ENCODE results near the gene GPC5.

GPC5 gene

DNA sequence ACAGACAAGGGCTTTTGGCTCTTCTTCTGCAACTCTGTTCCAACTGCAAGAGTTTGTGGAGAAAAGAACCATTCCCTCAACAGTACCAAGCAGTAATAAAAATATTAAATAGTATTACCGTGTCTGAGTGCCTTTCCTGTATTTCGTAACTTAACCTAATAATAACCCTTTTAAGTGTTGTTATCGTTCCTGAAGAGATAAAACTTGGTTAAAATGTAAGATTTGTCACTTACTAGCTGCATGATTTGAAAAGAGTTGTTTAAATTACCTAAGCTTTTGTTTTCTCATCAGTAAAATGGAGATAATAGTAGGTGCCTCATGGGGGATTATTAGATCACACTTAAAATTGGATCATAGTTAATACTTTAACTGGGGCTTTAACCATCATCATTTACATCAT lies 447.2 kb downstream of the GPC5 start:
- TF ChIP-seq, protein P1, sequence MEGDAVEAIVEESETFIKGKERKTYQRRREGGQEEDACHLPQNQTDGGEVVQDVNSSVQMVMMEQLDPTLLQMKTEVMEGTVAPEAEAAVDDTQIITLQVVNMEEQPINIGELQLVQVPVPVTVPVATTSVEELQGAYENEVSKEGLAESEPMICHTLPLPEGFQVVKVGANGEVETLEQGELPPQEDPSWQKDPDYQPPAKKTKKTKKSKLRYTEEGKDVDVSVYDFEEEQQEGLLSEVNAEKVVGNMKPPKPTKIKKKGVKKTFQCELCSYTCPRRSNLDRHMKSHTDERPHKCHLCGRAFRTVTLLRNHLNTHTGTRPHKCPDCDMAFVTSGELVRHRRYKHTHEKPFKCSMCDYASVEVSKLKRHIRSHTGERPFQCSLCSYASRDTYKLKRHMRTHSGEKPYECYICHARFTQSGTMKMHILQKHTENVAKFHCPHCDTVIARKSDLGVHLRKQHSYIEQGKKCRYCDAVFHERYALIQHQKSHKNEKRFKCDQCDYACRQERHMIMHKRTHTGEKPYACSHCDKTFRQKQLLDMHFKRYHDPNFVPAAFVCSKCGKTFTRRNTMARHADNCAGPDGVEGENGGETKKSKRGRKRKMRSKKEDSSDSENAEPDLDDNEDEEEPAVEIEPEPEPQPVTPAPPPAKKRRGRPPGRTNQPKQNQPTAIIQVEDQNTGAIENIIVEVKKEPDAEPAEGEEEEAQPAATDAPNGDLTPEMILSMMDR (IDR thresholded peaks at IDR 0.05; ENCODE audit: low read depth, low read length), result no peak
- no peak overlapping the region for H3K4me3 ChIP-seq (ENCODE audit: low read depth, low read length)
- no peak for DNase-seq (ENCODE audit: low read depth, low spot score)
- in situ Hi-C loops (cut with HindIII; ENCODE audit: low sequenced_read_pairs), result no loop called here

DNA sequence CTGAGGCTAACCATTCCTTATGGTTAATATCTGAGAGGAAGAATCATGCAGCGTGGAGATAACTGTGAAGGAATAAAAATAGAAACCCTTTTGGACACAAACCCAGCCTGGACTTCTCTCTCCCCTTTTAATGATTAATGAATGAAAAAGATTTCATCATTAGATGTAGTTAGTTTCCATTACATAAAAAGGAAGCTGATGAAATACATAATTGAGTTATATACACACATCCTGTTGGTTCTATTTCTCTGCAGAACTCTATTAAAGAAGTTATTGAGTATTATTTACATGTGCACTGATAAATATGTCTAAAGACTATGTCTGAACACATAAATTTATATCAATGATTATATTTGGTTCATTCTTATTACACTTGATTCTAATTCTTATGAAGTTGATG lies 465.3 kb downstream of the GPC5 start:
- DNase-seq (ENCODE audit: low read depth, low spot score), result no peak
- in situ Hi-C loops (cut with HindIII; ENCODE audit: low sequenced_read_pairs), result no loop called here
- TF ChIP-seq, protein P1 (IDR thresholded peaks at IDR 0.05; ENCODE audit: low read depth, low read length), result no peak
- H3K4me3 ChIP-seq (ENCODE audit: low read depth, low read length), result no peak overlapping the region

DNA sequence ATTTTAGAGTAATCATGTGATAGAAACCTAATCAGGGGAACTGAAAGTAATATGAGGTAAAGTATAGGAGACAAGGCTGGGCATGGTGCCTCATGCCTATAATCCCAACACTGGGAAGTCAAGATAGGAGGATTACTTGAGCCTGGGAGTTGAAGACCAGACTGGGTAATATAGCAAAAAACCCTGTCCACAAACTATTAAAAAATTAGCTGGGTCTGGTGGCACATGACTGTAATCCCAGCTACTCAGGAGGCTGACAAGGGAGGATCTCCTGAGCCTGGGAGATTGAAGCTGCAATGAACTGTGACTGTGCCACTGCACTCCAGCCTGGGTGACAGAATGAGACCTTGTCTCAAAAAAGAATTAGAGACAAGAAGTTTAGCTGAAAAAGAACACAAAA lies 469.9 kb downstream of the GPC5 start:
- in situ Hi-C loops (cut with HindIII; ENCODE audit: low sequenced_read_pairs), result no loop called here
- TF ChIP-seq, protein P1 (IDR thresholded peaks at IDR 0.05; ENCODE audit: low read depth, low read length), result no peak

DNA sequence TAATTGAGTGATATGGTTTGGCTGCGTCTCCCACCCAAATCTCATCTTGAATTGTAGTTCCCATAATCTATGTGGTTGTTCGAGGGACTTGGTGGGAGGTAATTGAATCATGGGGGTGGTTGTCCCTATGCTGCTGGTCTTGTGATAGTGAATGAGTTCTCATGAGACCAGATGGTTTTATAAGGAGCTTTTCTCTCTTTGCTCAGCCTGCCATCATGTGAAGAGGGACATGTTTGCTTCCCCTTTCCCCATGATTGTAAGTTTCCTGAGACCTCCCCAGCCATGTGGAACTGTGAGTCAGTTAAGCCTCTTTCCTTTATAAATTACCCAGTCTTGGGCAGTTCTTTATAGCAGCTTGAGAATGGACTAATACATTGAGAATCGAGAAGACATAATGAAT lies 480.1 kb downstream of the GPC5 start:
- in situ Hi-C loops (cut with HindIII; ENCODE audit: low sequenced_read_pairs), result no loop called here

More for the DNA sequence above, 469.9 kb downstream of the GPC5 start:
- no peak for DNase-seq (ENCODE audit: low read depth, low spot score)
- H3K4me3 ChIP-seq (ENCODE audit: low read depth, low read length), result no peak overlapping the region

DNA sequence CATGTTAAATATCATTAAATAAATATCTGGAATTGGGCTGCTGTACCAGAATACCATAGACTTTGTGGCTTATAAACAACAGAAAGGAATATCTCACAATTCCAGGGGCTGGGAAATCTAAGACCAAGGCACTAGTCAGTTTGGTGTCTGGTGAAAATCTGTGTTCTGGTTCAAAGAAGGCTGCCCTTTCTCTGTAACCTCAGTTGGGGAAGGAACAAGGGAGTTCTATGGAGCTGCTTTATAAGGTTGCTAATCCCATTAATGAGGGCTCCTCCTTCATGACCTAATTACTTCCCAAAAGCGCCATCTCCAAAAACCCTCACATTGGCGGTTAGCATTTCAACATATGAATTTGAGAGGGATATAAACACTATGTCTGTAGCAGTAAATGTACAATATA lies 480.9 kb downstream of the GPC5 start:
- TF ChIP-seq, protein P1 (IDR thresholded peaks at IDR 0.05; ENCODE audit: low read depth, low read length), result no peak
- no peak overlapping the region for H3K4me3 ChIP-seq (ENCODE audit: low read depth, low read length)
- DNase-seq (ENCODE audit: low read depth, low spot score), result no peak
- in situ Hi-C loops (cut with HindIII; ENCODE audit: low sequenced_read_pairs), result no loop called here

More for the DNA sequence above, 480.1 kb downstream of the GPC5 start:
- TF ChIP-seq, protein P1 (IDR thresholded peaks at IDR 0.05; ENCODE audit: low read depth, low read length), result no peak
- no peak overlapping the region for H3K4me3 ChIP-seq (ENCODE audit: low read depth, low read length)
- no peak for DNase-seq (ENCODE audit: low read depth, low spot score)

DNA sequence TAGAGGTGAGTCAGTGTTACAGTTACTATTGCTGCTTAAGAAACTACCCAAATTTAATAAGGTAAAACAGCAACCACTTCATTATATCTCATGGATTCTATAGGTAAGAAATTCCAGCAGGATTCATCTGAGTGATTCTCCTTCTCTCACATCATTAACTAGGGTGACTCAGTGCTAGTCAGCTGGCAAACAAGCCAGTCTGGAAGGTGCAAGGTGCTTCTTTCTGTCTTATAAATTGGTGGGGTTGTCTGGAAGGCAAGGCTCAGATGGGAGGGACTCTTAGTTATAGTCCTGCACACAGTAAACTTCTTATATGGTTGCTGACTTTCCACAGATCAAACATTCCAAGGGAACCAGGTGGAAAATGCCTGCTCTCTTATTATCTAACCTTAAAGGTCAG lies 484.5 kb downstream of the GPC5 start:
- no peak overlapping the region for H3K4me3 ChIP-seq (ENCODE audit: low read depth, low read length)
- TF ChIP-seq, protein P1 (IDR thresholded peaks at IDR 0.05; ENCODE audit: low read depth, low read length), result no peak
- in situ Hi-C loops (cut with HindIII; ENCODE audit: low sequenced_read_pairs), result no loop called here
- DNase-seq (ENCODE audit: low read depth, low spot score), result no peak

DNA sequence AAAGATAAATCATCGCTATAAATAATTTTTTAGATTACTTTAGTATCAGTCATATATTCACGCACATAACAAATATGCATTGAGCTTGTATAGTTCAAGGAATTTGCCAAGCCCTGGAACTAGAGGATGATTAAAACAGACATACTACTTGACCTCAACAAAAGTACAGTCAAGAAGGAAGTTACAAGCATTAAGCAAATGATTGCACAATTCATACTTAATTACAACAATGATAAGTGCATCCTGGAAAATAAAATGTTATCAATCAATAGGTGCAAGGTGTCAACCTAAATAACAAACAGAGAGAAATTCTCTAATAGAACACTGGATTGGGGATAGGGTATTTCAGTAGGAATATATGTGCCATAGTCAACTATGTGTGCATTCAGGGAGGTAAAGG lies 491.2 kb downstream of the GPC5 start:
- in situ Hi-C loops (cut with HindIII; ENCODE audit: low sequenced_read_pairs), result no loop called here
- no peak overlapping the region for H3K4me3 ChIP-seq (ENCODE audit: low read depth, low read length)
- DNase-seq (ENCODE audit: low read depth, low spot score), result no peak
- TF ChIP-seq, protein P1 (IDR thresholded peaks at IDR 0.05; ENCODE audit: low read depth, low read length), result no peak
